ENCODE measurements around the gene NEURL1. TPM values are rescaled to one million over a fixed set of nuclear protein-coding genes. Genes with fewer than 3 reads are reported as not detected.

NEURL1 gene
- polyA plus RNA-seq, 3 donors = 3.0 to 17.2 (median 3.3) TPM

DNA sequence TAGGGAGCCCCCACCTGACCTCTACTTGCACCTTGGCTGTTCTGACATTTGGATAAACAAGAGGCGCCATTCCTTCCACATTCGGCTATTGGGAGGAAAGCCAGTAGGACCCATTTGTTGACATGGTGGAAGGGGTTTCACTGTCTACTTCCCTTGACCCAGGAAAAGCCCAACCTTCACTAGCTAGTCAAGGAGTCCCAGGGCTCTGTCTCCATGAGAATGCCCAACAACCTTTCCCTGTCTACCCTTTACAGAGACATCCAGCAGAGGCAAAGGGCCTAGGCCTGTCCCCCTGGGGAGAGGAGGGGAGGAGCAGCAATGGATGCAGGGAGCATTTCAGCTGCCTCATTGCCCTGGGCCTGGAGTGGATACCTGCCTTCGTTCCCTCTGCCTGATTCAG, 136.1 kb downstream of the NEURL1 start:
- intact Hi-C loops (cut with micrococcal nuclease) = no loop called here
- Mint-ChIP-seq H3K4me3 (no peak overlapping the region), H3K27me3 (ENCODE audit: low read depth in 3 of 3) (peaks cover 0 to 6% (median 6%) of the 10 kb centered on the region in 3 donors), H3K9me3 (no peaks in the 10 kb centered on the region), H3K4me1 (no peaks in the 10 kb centered on the region), H3K36me3 (no peaks in the 10 kb centered on the region), H3K27ac (no peak overlapping the region)
- Histone ChIP-seq H2AFZ (ENCODE audit: insufficient read depth, low read depth, low read length, poor library complexity, severe bottlenecking) (no peak overlapping the region), H3K27ac (ENCODE audit: low read depth in 1 of 2, low read length in 2 of 2) (no peak overlapping the region), H3K9ac (ENCODE audit: insufficient read depth, low read length, poor library complexity, severe bottlenecking) (no peak overlapping the region), H4K20me1 (ENCODE audit: insufficient read depth, low read length) (no peaks in the 10 kb centered on the region), H3K79me2 (ENCODE audit: insufficient read depth, low read length) (no peaks in the 10 kb centered on the region), H3K27me3 (ENCODE audit: control insufficient read depth in 2 of 2, insufficient read depth in 2 of 2, low read length in 2 of 2) (no peaks in the 10 kb centered on the region), H3K4me3 (replicated peaks in 1 of 3; ENCODE audit: low read depth in 2 of 3, low read length in 3 of 3) (no peak overlapping the region), H3K4me1 (ENCODE audit: control insufficient read depth in 1 of 2, insufficient read depth in 2 of 2, low read length in 2 of 2) (no peaks in the 10 kb centered on the region), H3K36me3 (replicated peaks in 1 of 2; ENCODE audit: control insufficient read depth in 1 of 2, insufficient read depth in 2 of 2, low read length in 2 of 2) (no peaks in the 10 kb centered on the region), H3K4me2 (replicated peaks; ENCODE audit: extremely low read depth, low read length, poor library complexity, severe bottlenecking) (no peak overlapping the region), H3K9me3 (replicated peaks in 1 of 2; ENCODE audit: control insufficient read depth in 1 of 2, insufficient read depth in 1 of 2, low read length in 2 of 2) (no peaks in the 10 kb centered on the region)
- no CpG with 5 or more reads among the region's 3 CpGs for WGBS (ENCODE audit: insufficient coverage)
- DNase-seq = no peak
- TF ChIP-seq, protein P1, sequence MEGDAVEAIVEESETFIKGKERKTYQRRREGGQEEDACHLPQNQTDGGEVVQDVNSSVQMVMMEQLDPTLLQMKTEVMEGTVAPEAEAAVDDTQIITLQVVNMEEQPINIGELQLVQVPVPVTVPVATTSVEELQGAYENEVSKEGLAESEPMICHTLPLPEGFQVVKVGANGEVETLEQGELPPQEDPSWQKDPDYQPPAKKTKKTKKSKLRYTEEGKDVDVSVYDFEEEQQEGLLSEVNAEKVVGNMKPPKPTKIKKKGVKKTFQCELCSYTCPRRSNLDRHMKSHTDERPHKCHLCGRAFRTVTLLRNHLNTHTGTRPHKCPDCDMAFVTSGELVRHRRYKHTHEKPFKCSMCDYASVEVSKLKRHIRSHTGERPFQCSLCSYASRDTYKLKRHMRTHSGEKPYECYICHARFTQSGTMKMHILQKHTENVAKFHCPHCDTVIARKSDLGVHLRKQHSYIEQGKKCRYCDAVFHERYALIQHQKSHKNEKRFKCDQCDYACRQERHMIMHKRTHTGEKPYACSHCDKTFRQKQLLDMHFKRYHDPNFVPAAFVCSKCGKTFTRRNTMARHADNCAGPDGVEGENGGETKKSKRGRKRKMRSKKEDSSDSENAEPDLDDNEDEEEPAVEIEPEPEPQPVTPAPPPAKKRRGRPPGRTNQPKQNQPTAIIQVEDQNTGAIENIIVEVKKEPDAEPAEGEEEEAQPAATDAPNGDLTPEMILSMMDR (IDR thresholded peaks at IDR 0.05) = no peak

DNA sequence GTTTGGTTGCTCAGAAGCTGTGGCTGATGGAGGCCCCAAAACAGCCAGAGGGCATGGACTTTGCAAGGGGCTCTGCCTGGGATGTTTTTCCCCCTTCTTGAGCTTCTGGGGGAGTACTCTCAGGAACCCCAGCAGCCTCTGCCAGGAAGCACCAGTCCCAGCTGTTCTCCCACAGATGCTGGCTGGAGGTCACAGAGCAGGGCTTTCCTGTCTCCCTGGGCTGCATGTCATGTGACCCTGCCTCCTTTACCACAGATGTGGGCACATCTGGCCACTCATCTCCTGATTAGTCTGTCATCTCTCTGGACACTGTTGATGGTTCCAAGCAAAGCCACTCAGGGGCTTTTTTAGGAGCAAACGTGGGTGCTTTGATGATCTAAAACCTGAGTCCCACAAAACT, 136.7 kb downstream of the NEURL1 start:
- Mint-ChIP-seq H3K36me3 (no peaks in the 10 kb centered on the region), H3K4me1 (no peaks in the 10 kb centered on the region), H3K27ac (peak overlapping the region in 1 of 7 donors; percentile 38), H3K27me3 (ENCODE audit: low read depth in 3 of 3) (peaks cover 0 to 6% (median 6%) of the 10 kb centered on the region in 3 donors), H3K4me3 (no peak overlapping the region), H3K9me3 (no peaks in the 10 kb centered on the region)
- no peak overlapping the region for H3K4me3 ChIP-seq (replicated peaks in 1 of 3; ENCODE audit: low read depth in 2 of 3, low read length in 3 of 3)
- H3K79me2 ChIP-seq (ENCODE audit: insufficient read depth, low read length) = no peaks in the 10 kb centered on the region
- no peak overlapping the region for H3K4me2 ChIP-seq (replicated peaks; ENCODE audit: extremely low read depth, low read length, poor library complexity, severe bottlenecking)
- no peaks in the 10 kb centered on the region for H3K36me3 ChIP-seq (replicated peaks in 1 of 2; ENCODE audit: control insufficient read depth in 1 of 2, insufficient read depth in 2 of 2, low read length in 2 of 2)
- no peak overlapping the region for H3K27ac ChIP-seq (ENCODE audit: low read depth in 1 of 2, low read length in 2 of 2)
- no peak overlapping the region for H3K9ac ChIP-seq (ENCODE audit: insufficient read depth, low read length, poor library complexity, severe bottlenecking)
- H4K20me1 ChIP-seq (ENCODE audit: insufficient read depth, low read length) = no peaks in the 10 kb centered on the region
- H3K4me1 ChIP-seq (ENCODE audit: control insufficient read depth in 1 of 2, insufficient read depth in 2 of 2, low read length in 2 of 2) = no peaks in the 10 kb centered on the region
- WGBS (ENCODE audit: insufficient coverage) = 29% methylated on average over 1 of the region's 1 CpG
- intact Hi-C loops (cut with micrococcal nuclease) = no loop called here
- H3K27me3 ChIP-seq (ENCODE audit: control insufficient read depth in 2 of 2, insufficient read depth in 2 of 2, low read length in 2 of 2) = no peaks in the 10 kb centered on the region
- TF ChIP-seq, protein P1 (IDR thresholded peaks at IDR 0.05) = no peak
- DNase-seq = no peak
- no peaks in the 10 kb centered on the region for H3K9me3 ChIP-seq (replicated peaks in 1 of 2; ENCODE audit: control insufficient read depth in 1 of 2, insufficient read depth in 1 of 2, low read length in 2 of 2)
- no peak overlapping the region for H2AFZ ChIP-seq (ENCODE audit: insufficient read depth, low read depth, low read length, poor library complexity, severe bottlenecking)
